ENCODE results near the gene BRMS1. TPM values are rescaled to one million over a fixed set of nuclear protein-coding genes. Genes with fewer than 3 reads are reported as not detected.

Gene BRMS1
- total RNA-seq, 4 donors from 2014 or later = 36.7 to 59.2 (median 42.0) TPM

DNA sequence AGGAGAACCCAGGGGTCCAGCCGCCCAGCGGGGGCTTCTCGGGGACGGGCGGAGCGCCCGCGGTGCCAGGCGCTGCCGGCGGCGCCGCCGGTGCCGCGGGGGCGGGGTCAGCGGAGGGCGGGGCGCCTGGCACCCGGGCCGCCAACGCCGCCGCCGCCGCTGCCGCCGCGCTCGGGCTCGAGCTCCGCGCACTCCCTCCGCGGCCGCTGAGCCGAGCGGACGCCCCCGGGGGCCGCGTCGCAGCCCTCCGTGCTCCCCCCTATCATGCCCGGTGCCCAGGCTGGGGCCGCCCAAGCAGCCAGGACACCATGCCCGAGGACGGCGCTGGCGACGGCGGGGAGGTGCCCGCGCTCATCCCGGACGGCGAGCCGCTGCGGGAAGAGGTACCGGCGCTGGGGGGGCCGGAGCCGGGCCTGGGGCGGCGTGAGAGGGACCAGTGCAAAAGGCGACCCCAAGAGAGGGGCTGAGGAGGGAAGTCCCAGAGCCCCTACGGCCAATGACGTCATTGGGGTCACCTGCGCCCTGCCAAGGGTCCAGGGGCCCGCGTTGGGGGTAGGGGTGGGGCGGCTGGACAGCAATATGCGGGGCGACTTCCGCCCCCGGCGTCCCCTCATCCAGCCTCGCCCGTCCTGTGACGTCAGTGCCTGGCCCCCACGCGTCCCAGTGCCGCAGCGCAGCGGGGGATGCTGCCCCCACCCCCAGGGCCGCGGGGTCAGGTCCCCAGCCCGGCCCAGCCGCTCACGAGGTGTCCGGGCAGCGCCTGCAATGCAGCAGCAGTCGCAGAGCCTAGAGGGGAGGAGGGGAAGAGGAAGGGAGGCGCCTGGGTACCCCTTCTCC lies 53.0 kb downstream of the BRMS1 start, which contains the start of gene TMEM151A:
TSS of gene TMEM151A (plus strand) at position 189 of the 837 bp plus-strand sequence. CDS start at position 309, 120 bp downstream.
- TF ChIP-seq, protein P1, sequence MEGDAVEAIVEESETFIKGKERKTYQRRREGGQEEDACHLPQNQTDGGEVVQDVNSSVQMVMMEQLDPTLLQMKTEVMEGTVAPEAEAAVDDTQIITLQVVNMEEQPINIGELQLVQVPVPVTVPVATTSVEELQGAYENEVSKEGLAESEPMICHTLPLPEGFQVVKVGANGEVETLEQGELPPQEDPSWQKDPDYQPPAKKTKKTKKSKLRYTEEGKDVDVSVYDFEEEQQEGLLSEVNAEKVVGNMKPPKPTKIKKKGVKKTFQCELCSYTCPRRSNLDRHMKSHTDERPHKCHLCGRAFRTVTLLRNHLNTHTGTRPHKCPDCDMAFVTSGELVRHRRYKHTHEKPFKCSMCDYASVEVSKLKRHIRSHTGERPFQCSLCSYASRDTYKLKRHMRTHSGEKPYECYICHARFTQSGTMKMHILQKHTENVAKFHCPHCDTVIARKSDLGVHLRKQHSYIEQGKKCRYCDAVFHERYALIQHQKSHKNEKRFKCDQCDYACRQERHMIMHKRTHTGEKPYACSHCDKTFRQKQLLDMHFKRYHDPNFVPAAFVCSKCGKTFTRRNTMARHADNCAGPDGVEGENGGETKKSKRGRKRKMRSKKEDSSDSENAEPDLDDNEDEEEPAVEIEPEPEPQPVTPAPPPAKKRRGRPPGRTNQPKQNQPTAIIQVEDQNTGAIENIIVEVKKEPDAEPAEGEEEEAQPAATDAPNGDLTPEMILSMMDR (IDR thresholded peaks at IDR 0.05) = no peak
- no peak for ATAC-seq (ENCODE audit: low FRiP score)
- DNase-seq (ENCODE audit: low spot score) = no peak

DNA sequence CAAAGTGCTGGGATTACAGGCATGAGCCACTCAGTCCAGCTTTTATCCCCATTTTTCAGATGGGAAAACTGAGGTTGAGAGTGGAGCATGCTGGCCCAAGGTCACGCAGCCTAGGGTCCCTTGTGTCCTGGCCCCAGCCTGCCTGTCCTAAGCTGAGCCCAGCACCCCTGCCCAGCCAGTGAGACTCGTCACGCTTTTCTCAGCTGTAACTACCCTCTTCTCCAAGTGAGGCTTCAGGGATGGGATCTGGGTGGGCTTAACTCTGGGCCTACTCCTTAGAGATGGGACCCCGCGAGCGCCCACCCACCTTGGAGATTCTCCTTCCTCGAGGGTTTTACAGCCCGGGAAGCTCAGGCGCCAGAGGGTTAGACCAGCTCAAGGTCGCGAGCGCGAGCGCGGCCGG lies 53.6 kb downstream of the BRMS1 start:
- DNase-seq (ENCODE audit: low spot score) = no peak
- ATAC-seq (ENCODE audit: low FRiP score) = no peak
- TF ChIP-seq, protein P1 (IDR thresholded peaks at IDR 0.05) = no peak

DNA sequence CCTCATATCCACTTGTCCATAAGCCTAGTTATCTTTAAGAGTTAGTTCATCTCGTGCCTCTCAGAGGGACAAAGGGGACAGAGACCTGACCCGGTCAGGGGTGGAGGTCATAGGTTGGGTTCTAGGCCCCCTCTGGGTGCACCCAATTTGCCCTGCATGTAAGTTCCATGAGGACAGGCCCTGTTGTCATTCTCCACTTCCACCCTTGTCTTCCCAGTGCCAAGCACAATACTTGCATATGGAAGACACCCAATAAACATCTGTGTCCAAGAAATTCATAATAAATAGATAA lies 54.6 kb downstream of the BRMS1 start:
- TF ChIP-seq, protein P1 (IDR thresholded peaks at IDR 0.05) = no peak
- DNase-seq (ENCODE audit: low spot score) (no peak), ATAC-seq (ENCODE audit: low FRiP score) (no peak)

DNA sequence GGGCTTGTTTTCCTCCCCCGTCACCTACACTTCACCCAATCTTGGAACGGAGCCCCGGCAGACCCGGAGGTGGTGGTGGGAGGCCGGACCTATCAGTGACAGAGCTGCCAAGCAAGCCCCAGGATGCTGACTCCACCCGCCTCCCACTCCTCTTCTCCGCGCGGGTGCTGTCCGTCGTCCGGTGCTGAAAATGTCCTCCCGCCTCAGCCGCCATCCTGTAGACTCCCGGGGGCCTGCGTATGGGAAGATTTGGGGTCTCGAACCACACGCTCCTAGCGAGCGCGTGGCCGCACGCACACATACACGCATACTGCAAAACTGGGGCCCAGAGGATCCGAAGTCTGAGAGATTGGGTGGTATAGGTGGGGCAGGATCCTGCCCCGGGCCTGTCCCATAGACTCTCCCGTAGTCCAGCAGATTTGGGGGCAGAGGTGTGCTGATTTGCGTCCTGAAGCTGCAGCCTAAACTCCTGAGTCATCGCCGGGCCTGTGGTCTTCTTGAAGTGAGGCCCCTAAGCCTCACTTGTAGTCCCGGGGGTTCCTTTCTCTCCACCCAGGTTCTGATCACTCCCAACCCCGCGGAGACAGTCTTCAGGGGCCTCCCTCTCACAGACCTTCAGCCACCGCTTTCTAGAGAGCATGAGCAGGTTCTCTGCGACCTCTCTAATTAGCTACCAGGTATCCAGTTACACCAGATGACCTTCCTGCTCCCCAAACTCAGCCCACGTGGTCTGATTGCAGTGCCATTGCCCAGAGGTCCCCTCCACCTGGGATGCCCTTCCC lies 55.2 kb downstream of the BRMS1 start:
- ATAC-seq (ENCODE audit: low FRiP score) (peak; percentile 55), DNase-seq (ENCODE audit: low spot score) (peak; percentile 56)
- TF ChIP-seq, protein P1 (IDR thresholded peaks at IDR 0.05) = no peak

DNA sequence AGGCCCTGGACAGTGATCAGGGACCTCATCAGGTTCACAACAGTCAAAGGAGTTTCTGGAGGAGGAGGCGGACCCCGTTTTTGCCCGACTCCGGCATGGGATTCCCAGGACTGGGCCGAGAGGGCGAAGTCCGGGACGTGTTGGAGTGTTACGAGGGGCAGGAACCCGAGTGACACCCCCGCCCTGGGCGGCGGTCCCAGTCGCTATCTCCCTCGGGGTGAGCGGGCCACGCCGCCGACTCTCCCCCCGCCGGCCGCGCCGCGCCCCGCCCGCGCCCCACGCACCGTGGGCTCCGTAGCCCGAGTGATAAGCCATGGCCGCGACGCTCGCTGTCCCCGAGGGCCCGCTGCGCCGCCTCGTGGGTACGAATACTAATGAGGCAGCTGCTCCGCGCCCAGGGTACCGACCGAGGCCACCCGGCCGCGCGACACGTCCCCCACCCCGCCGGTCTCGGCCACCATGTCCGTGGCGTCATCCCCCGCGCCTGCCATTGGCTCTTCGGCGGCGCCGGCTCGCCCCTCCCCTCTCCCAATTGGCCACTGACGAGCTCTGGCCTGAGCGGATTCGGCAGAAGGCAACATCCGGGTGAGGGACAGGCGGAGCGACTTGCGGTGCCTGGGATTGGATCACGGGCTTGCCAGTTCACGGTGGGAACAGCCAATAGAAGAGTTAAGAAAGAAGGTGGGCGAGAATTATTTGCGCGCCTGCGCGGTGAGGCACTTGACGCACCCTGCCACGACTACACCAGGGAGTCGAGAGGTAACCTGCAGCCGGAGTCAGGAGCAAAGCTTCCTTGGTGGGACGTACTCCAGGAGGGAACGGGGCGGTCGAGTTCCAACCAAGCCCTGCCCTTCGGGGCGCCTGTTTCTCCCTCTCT lies 56.0 kb downstream of the BRMS1 start, which contains the start of gene YIF1A:
TSS of gene YIF1A (minus strand) at position 473 of the 877 bp plus-strand sequence. CDS start at position 315, 158 bp downstream.
- DNase-seq (ENCODE audit: low spot score) (peak; percentile 88), ATAC-seq (ENCODE audit: low FRiP score) (peak; percentile 90)
- TF ChIP-seq, protein P1 (IDR thresholded peaks at IDR 0.05) = no peak

DNA sequence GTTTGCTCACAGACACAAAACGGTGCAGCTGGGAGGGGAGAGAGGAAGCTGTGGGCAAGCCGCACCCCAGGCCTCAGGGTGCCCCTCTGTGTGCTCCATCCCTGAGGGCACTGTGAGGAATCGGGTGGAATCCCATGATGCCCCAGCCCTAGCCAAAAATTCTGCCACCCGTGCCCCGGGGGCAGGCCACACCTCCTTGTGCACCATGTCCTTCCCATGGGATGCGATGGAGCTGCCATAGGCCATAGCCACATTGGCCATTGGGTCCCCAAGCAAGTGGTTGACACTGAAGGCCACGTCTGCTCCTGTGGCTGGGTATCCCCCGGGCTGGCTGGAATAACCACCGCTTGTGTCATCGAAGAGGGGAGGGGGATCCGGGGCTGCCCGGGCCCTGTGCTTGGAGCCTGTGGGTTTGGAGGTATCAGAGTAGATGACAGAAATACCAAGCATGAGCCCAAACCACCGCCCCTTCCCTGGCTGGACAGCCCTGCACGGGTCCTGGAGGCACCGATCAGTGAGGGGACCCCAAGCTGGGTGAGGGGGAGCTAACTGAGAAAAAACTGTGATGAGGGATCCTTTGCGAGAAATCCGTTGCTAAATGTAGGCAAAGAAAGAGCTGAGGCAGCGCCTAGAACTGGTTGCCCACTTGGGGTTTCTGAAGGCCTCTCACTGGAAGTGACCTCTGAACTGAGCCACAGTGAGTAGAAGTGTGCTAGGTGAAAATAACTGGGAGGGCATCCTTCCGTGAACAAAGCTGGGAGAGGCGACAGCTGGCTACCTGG lies 56.8 kb downstream of the BRMS1 start:
- ATAC-seq (ENCODE audit: low FRiP score) (no peak), DNase-seq (ENCODE audit: low spot score) (no peak)
- TF ChIP-seq, protein P1 (IDR thresholded peaks at IDR 0.05) = no peak

Data from omental fat pad (tissue), 4 donors.